Measurements from ENCODE around the gene PSMC2. TPM values are rescaled to one million over a fixed set of nuclear protein-coding genes. Genes with fewer than 3 reads are reported as not detected.
A peak's percentile ranks its signal among the peaks of the same experiment; 100 is the strongest.

PSMC2 gene
- total RNA-seq, 1 experiment from 2014 or later: 114 TPM

- BruUV-seq (replicated peaks): no TSS peak
- no peak for TF ChIP-seq CTCF (IDR thresholded peaks at IDR 0.05; ENCODE audit: unreplicated experiment)
- no peaks in the 10 kb centered on the region for H3K9me3 Mint-ChIP-seq (ENCODE audit: low read depth, unreplicated experiment)
- CTCF ChIA-PET: no interaction called here
- peak overlapping the region; percentile 82 for H3K4me3 Mint-ChIP-seq (ENCODE audit: low read depth, unreplicated experiment)
- intact Hi-C loops (cut with micrococcal nuclease; ENCODE audit: unreplicated experiment): no loop called here
- DNase-seq: no peak
- peak overlapping the region; percentile 27 for H3K27ac Mint-ChIP-seq (ENCODE audit: unreplicated experiment)
- peaks cover 34% of the 10 kb centered on the region for H3K4me1 Mint-ChIP-seq (ENCODE audit: low read depth, unreplicated experiment)
- H3K36me3 Mint-ChIP-seq (ENCODE audit: insufficient read depth, unreplicated experiment): peaks cover 40% of the 10 kb centered on the region
- no peaks in the 10 kb centered on the region for H3K27me3 Mint-ChIP-seq (ENCODE audit: unreplicated experiment)
Observed at GRCh38 chr7:103348452-103348851, 1.0 kb downstream of the PSMC2 start.

- no TSS peak for BruUV-seq (replicated peaks)
- Mint-ChIP-seq H3K27me3 (ENCODE audit: unreplicated experiment) (no peaks in the 10 kb centered on the region), H3K4me1 (ENCODE audit: low read depth, unreplicated experiment) (peaks cover 34% of the 10 kb centered on the region), H3K36me3 (ENCODE audit: insufficient read depth, unreplicated experiment) (peaks cover 36% of the 10 kb centered on the region), H3K9me3 (ENCODE audit: low read depth, unreplicated experiment) (no peaks in the 10 kb centered on the region), H3K4me3 (ENCODE audit: low read depth, unreplicated experiment) (peak overlapping the region; percentile 82), H3K27ac (ENCODE audit: unreplicated experiment) (peak overlapping the region; percentile 27)
- intact Hi-C loops (cut with micrococcal nuclease; ENCODE audit: unreplicated experiment): no loop called here
- no peak for DNase-seq
- CTCF ChIA-PET: no interaction called here
- TF ChIP-seq CTCF (IDR thresholded peaks at IDR 0.05; ENCODE audit: unreplicated experiment): no peak
Observed at GRCh38 chr7:103348959-103349358, 1.5 kb downstream of the PSMC2 start.

GRCh38 chr7:103349805-103350204 is 2.4 kb downstream of the PSMC2 start:
- no peak overlapping the region for H3K27ac Mint-ChIP-seq (ENCODE audit: unreplicated experiment)
- DNase-seq: no peak
- H3K27me3 Mint-ChIP-seq (ENCODE audit: unreplicated experiment): no peaks in the 10 kb centered on the region
- H3K4me3 Mint-ChIP-seq (ENCODE audit: low read depth, unreplicated experiment): peak overlapping the region; percentile 82
- H3K9me3 Mint-ChIP-seq (ENCODE audit: low read depth, unreplicated experiment): no peaks in the 10 kb centered on the region
- H3K4me1 Mint-ChIP-seq (ENCODE audit: low read depth, unreplicated experiment): peaks cover 34% of the 10 kb centered on the region
- intact Hi-C loops (cut with micrococcal nuclease; ENCODE audit: unreplicated experiment): no loop called here
- TF ChIP-seq CTCF (IDR thresholded peaks at IDR 0.05; ENCODE audit: unreplicated experiment): no peak
- H3K36me3 Mint-ChIP-seq (ENCODE audit: insufficient read depth, unreplicated experiment): peaks cover 28% of the 10 kb centered on the region
- BruUV-seq (replicated peaks): no TSS peak
- CTCF ChIA-PET: no interaction called here

GRCh38 chr7:103369432-103369831 is 22.0 kb downstream of the PSMC2 start:
- BruUV-seq (replicated peaks): no TSS peak
- Mint-ChIP-seq H3K4me1 (ENCODE audit: low read depth, unreplicated experiment) (no peaks in the 10 kb centered on the region), H3K27me3 (ENCODE audit: unreplicated experiment) (no peaks in the 10 kb centered on the region), H3K4me3 (ENCODE audit: low read depth, unreplicated experiment) (no peak overlapping the region), H3K9me3 (ENCODE audit: low read depth, unreplicated experiment) (no peaks in the 10 kb centered on the region), H3K36me3 (ENCODE audit: insufficient read depth, unreplicated experiment) (peaks cover 14% of the 10 kb centered on the region), H3K27ac (ENCODE audit: unreplicated experiment) (no peak overlapping the region)
- TF ChIP-seq CTCF (IDR thresholded peaks at IDR 0.05; ENCODE audit: unreplicated experiment): no peak
- CTCF ChIA-PET: no interaction called here
- intact Hi-C loops (cut with micrococcal nuclease; ENCODE audit: unreplicated experiment): no loop called here
- DNase-seq: no peak

Data from Calu3 (cell line).